ENCODE data around the gene RHBDF2.

RHBDF2 gene

GRCh38 chr17:76501018-76501826, at the start of gene RHBDF2:
TSS of gene RHBDF2 (minus strand) at chr17:76501423. CDS start at chr17:76481524, 19,899 bp downstream.
- in situ Hi-C loops (cut with HindIII; ENCODE audit: low pct_ligation_motif_present, low pct_unique_long_range_greater_than_20kb, low sequenced_read_pairs): no loop called here
- DNase-seq: peak; percentile 85

GRCh38 chr17:76549539-76549938, 48.3 kb upstream of the RHBDF2 start:
- no peak for DNase-seq
- in situ Hi-C loops (cut with HindIII; ENCODE audit: low pct_ligation_motif_present, low pct_unique_long_range_greater_than_20kb, low sequenced_read_pairs): no loop called here

GRCh38 chr17:76549215-76549518, 47.9 kb upstream of the RHBDF2 start:
- in situ Hi-C loops (cut with HindIII; ENCODE audit: low pct_ligation_motif_present, low pct_unique_long_range_greater_than_20kb, low sequenced_read_pairs): no loop called here
- DNase-seq: no peak

- DNase-seq: no peak
- in situ Hi-C loops (cut with HindIII; ENCODE audit: low pct_ligation_motif_present, low pct_unique_long_range_greater_than_20kb, low sequenced_read_pairs): no loop called here
Measured at GRCh38 chr17:76548378-76549214, 47.4 kb upstream of the RHBDF2 start.

- in situ Hi-C loops (cut with HindIII; ENCODE audit: low pct_ligation_motif_present, low pct_unique_long_range_greater_than_20kb, low sequenced_read_pairs): no loop called here
- no peak for DNase-seq
Measured at GRCh38 chr17:76547642-76548202, 46.5 kb upstream of the RHBDF2 start.

GRCh38 chr17:76547183-76547641, 46.0 kb upstream of the RHBDF2 start:
- peak; percentile 64 for DNase-seq
- in situ Hi-C loops (cut with HindIII; ENCODE audit: low pct_ligation_motif_present, low pct_unique_long_range_greater_than_20kb, low sequenced_read_pairs): no loop called here

GRCh38 chr17:76546556-76547182, 45.4 kb upstream of the RHBDF2 start:
- no peak for DNase-seq
- in situ Hi-C loops (cut with HindIII; ENCODE audit: low pct_ligation_motif_present, low pct_unique_long_range_greater_than_20kb, low sequenced_read_pairs): no loop called here

- in situ Hi-C loops (cut with HindIII; ENCODE audit: low pct_ligation_motif_present, low pct_unique_long_range_greater_than_20kb, low sequenced_read_pairs): no loop called here
- DNase-seq: no peak
Measured at GRCh38 chr17:76545918-76546555, 44.8 kb upstream of the RHBDF2 start.

- no peak for DNase-seq
- in situ Hi-C loops (cut with HindIII; ENCODE audit: low pct_ligation_motif_present, low pct_unique_long_range_greater_than_20kb, low sequenced_read_pairs): no loop called here
Measured at GRCh38 chr17:76544546-76545365, 43.5 kb upstream of the RHBDF2 start.

GRCh38 chr17:76543826-76544545, 42.8 kb upstream of the RHBDF2 start:
- DNase-seq: no peak
- in situ Hi-C loops (cut with HindIII; ENCODE audit: low pct_ligation_motif_present, low pct_unique_long_range_greater_than_20kb, low sequenced_read_pairs): no loop called here

GRCh38 chr17:76543482-76543825, 42.2 kb upstream of the RHBDF2 start:
- in situ Hi-C loops (cut with HindIII; ENCODE audit: low pct_ligation_motif_present, low pct_unique_long_range_greater_than_20kb, low sequenced_read_pairs): no loop called here
- no peak for DNase-seq

- in situ Hi-C loops (cut with HindIII; ENCODE audit: low pct_ligation_motif_present, low pct_unique_long_range_greater_than_20kb, low sequenced_read_pairs): no loop called here
- no peak for DNase-seq
Measured at GRCh38 chr17:76542984-76543383, 41.8 kb upstream of the RHBDF2 start.

GRCh38 chr17:76542566-76542971, 41.3 kb upstream of the RHBDF2 start:
- in situ Hi-C loops (cut with HindIII; ENCODE audit: low pct_ligation_motif_present, low pct_unique_long_range_greater_than_20kb, low sequenced_read_pairs): no loop called here
- DNase-seq: no peak

GRCh38 chr17:76541739-76542454, 40.7 kb upstream of the RHBDF2 start:
- DNase-seq: no peak
- in situ Hi-C loops (cut with HindIII; ENCODE audit: low pct_ligation_motif_present, low pct_unique_long_range_greater_than_20kb, low sequenced_read_pairs): no loop called here

GRCh38 chr17:76540381-76541300, 39.4 kb upstream of the RHBDF2 start:
- peak; percentile 98 for DNase-seq

More at GRCh38 chr17:76540381-76541300, 39.4 kb upstream of the RHBDF2 start:
- in situ Hi-C loops (cut with HindIII; ENCODE audit: low pct_ligation_motif_present, low pct_unique_long_range_greater_than_20kb, low sequenced_read_pairs): no loop called here

All from ACHN (cell line).